K562 (cell line): ENCODE measurements around the gene RPS15A. TPM values are rescaled to one million over a fixed set of nuclear protein-coding genes. Genes with fewer than 3 reads are reported as not detected.
A peak's percentile ranks its signal among the peaks of the same experiment; 100 is the strongest.
"Not testable (repeated sequence)": the region's sequence is repeated elsewhere in the genome, so short reads cannot be mapped to it uniquely, and the experiment has no call there.

Experiments used
- ATAC-seq: fragments of 200-7000 bp; cut with Tn5 transposase; 3 replicates; pipeline ENCODE4 v1.9.1; 2020; ENCODE audit warnings: moderate library complexity
- BruUV-seq: library from RNA; stranded (reverse); fragments of 400-500 nt; replicated peaks from 2 replicates; lab custom pipeline; 2021; lab: Mats Ljungman, UMichigan
- CTCF ChIA-PET: fragments of 300-600 bp; formaldehyde crosslinking; extraction: SDS; loops from one replicate; lab custom pipeline; 2021; ENCODE audit warnings: low intra/inter-chr PET ratio; lab: Yijun Ruan, JAX
- POLR2A ChIA-PET: fragments of 300-600, 350-650 bp; sonication (Branson Sonifier 250); formaldehyde crosslinking; extraction: SDS; loops from one replicate; lab custom pipeline; 2021; ENCODE audit warnings: antibody characterized with exemption, inconsistent platforms; lab: Yijun Ruan, JAX
- DNase-seq, 4 experiments: peaks; one replicate each; pipeline versions ENCODE4 v3.0.0 to v3.0.0-alpha.2; 2011 to 2018; ENCODE audit warnings: low spot score in 3 of 4, mixed read lengths in 3 of 4; ENCODE audit errors: extremely low read depth in 1 of 4
- FAIRE-seq: peaks from 2 replicates; lab custom pipeline; 2011; peaks lifted over from hg19 to GRCh38; lab: Jason Lieb, UNC
- H2AFZ ChIP-seq: 2 replicates; pipeline ENCODE4 v1.6.0; 2011; ENCODE audit warnings: low read depth, low read length, control low read depth, inconsistent platforms
- H3K27ac ChIP-seq: fragments of 200-600 bp; 3 replicates; pipeline ENCODE4 v1.8.0; 2011; ENCODE audit warnings: low read depth, mild to moderate bottlenecking, control low read depth, inconsistent platforms, low read length, moderate library complexity, mixed read lengths; ENCODE audit errors: extremely low read depth
- H3K27me3 ChIP-seq, 2 experiments: fragments of 300-600 bp in 1 of 2; 2 replicates in 1 of 2; 3 replicates in 1 of 2; pipeline versions ENCODE4 v1.6.0 to v1.8.0; 2011; ENCODE audit warnings: inconsistent platforms in 2 of 2, low read length in 2 of 2, mild to moderate bottlenecking in 1 of 2, mixed read lengths in 1 of 2, moderate library complexity in 1 of 2; ENCODE audit not compliant: control insufficient read depth in 2 of 2, insufficient read depth in 2 of 2
- H3K36me3 ChIP-seq: fragments of 300-600 bp; 3 replicates; pipeline ENCODE4 v1.8.0; 2011; ENCODE audit warnings: mild to moderate bottlenecking, low read length, inconsistent platforms; ENCODE audit not compliant: control insufficient read depth, insufficient read depth
- H3K4me1 ChIP-seq, 2 experiments: fragments of 200-600 bp in 1 of 2; replicated peaks in 1 of 2; 2 replicates in 1 of 2; 3 replicates in 1 of 2; pipeline versions ENCODE4 v1.5.1 to v1.8.0; 2011; ENCODE audit warnings: inconsistent platforms in 2 of 2, low read length in 2 of 2, mild to moderate bottlenecking in 1 of 2, mixed read lengths in 1 of 2, moderate library complexity in 1 of 2; ENCODE audit not compliant: control insufficient read depth in 2 of 2, insufficient read depth in 2 of 2
- H3K4me2 ChIP-seq: 2 replicates; pipeline ENCODE4 v1.6.1; 2011; ENCODE audit warnings: low read length, control low read depth, inconsistent platforms, mixed read lengths; ENCODE audit not compliant: insufficient read depth
- H3K4me3 ChIP-seq: fragments of 200-600 bp; sonication (generic), shearing (Covaris generic); 2 replicates; pipeline ENCODE4 v1.5.1; 2016; ENCODE audit warnings: control low read depth, inconsistent platforms
- H3K79me2 ChIP-seq: fragments of 200-600 bp; 3 replicates; pipeline ENCODE4 v1.8.0; 2011; ENCODE audit warnings: low read length, inconsistent platforms; ENCODE audit not compliant: control insufficient read depth, insufficient read depth
- H3K9ac ChIP-seq, 2 experiments: 2 replicates each; pipeline versions ENCODE4 v1.6.0 to v1.6.1; 2011; ENCODE audit warnings: low read depth in 2 of 2, low read length in 2 of 2, control low read depth in 1 of 2, inconsistent platforms in 1 of 2, mild to moderate bottlenecking in 1 of 2, mixed read lengths in 1 of 2; ENCODE audit not compliant: insufficient read depth in 1 of 2
- H3K9me1 ChIP-seq: one replicate; pipeline ENCODE4 v1.6.0; 2011; ENCODE audit warnings: inconsistent platforms, mild to moderate bottlenecking, low read length, moderate library complexity; ENCODE audit not compliant: control insufficient read depth, insufficient read depth
- H3K9me3 ChIP-seq: replicated peaks from 2 replicates; pipeline ENCODE4 v1.5.1; 2011; ENCODE audit warnings: low read depth, low read length, inconsistent platforms; ENCODE audit not compliant: control insufficient read depth, insufficient read depth
- H4K20me1 ChIP-seq: replicated peaks from 2 replicates; pipeline ENCODE4 v1.6.1; 2011; ENCODE audit warnings: low read length, inconsistent platforms, mixed read lengths; ENCODE audit not compliant: control insufficient read depth, insufficient read depth
- CEBPB ChIP-seq: fragments of 450-650 bp; IDR thresholded peaks from 2 replicates; pipeline ENCODE4 v1.6.1; 2016; ENCODE audit warnings: missing genetic modification characterization, missing compliant biosample characterization
- CEBPG ChIP-seq, 3 experiments: fragments of 200-800 bp in 1 of 3; sonication (Bioruptor generic) in 1 of 3; sonication (generic) in 1 of 3; formaldehyde crosslinking in 1 of 3; IDR thresholded peaks in 2 of 3; conservative IDR thresholded peaks in 1 of 3; 2 replicates each; pipeline versions ENCODE4 v1.6.1 to v1.8.0; 2016 to 2022; ENCODE audit warnings: missing compliant biosample characterization in 2 of 3, missing genetic modification characterization in 2 of 3, mild to moderate bottlenecking in 1 of 3, missing genetic modification reagents in 1 of 3
- WGBS: fragments of 100-300 bp; shearing (Covaris generic); methylation state at CpG from one replicate; pipeline ENCODE4 v1.1.6; 2016; ENCODE audit warnings: low coverage, mixed read lengths; ENCODE audit not compliant: insufficient coverage; ENCODE audit errors: missing lambda C conversion rate; 5-methylcytosine and 5-hydroxymethylcytosine counted together
- in situ Hi-C: fragments of 300-500 bp; cut with MboI; formaldehyde crosslinking; loops from 4 replicates; pipeline ENCODE4 v1.15.0; 2018; ENCODE audit warnings: inconsistent platforms, mixed read lengths
- intact Hi-C: fragments of 100-400 bp; cut with micrococcal nuclease; formaldehyde crosslinking; loops from 2 replicates; pipeline ENCODE4 v1.14.2; 2022
- polyA plus RNA-seq, 8 experiments: library from polyadenylated mRNA; depleted of rRNA in 4 of 8; stranded (reverse) in 5 of 8; unstranded in 3 of 8; fragments of >200 nt; fragmentation: Nextera tagmentation in 2 of 8; fragmentation: Illumina TruSeq in 1 of 8; extraction: Ambion mirVana in 2 of 8; extraction: Trizol in 1 of 8; gene quantifications; 2 replicates each; pipeline versions ENCODE4 v1.2.1 to v1.2.3, GENCODE V29; 2011 to 2014; ENCODE audit warnings: inconsistent platforms in 1 of 8, missing spikeins in 1 of 8
- total RNA-seq, 7 experiments: library from RNA; depleted of rRNA in 6 of 7; stranded (reverse); fragments of >200 nt in 6 of 7; fragmentation: Illumina TruSeq in 2 of 7; extraction: Trizol in 2 of 7; gene quantifications; 2 replicates each; pipeline versions ENCODE4 v1.2.1 to v1.2.3, GENCODE V29; 2011 to 2021; ENCODE audit warnings: low replicate concordance in 1 of 7

The RPS15A gene
- total and polyA plus RNA-seq, 9 of the 15 experiments (the other 6 are each of a cell fraction or from before 2014, with no cell fraction given) = 1,397 to 5,474 (median 2,798) TPM

- H3K79me2 ChIP-seq; intact Hi-C loops; H3K4me1 ChIP-seq; H3K27me3 ChIP-seq; H3K9ac ChIP-seq; ATAC-seq; FAIRE-seq; H3K27ac ChIP-seq; DNase-seq; H3K4me3 ChIP-seq; H3K9me1 ChIP-seq; H3K9me3 ChIP-seq; H3K4me2 ChIP-seq; CTCF ChIA-PET; POLR2A ChIA-PET; H3K36me3 ChIP-seq; BruUV-seq; H4K20me1 ChIP-seq; in situ Hi-C loops; TF ChIP-seq CEBPG (CRISPR knock-in tag; IDR thresholded peaks at IDR 0.05): not testable (repeated sequence)
- peak overlapping the region; percentile 39; the same call in 1 of the 2 replicates for H2AFZ ChIP-seq
- 0 out of 4 replicates have a peak, but pooled peaks of 1 of the 2 experiments have one; percentile 33 for TF ChIP-seq CEBPG (tag; conservative IDR thresholded peaks at IDR 0.05 in 1 of 2, IDR thresholded peaks at IDR 0.05 in 1 of 2)
- TF ChIP-seq CEBPB = peak; percentile 45; the same call in 1 of the 2 replicates
- 59% methylated on average over 8 of the region's 9 CpGs for whole genome bisulfite sequencing
Observed at GRCh38 chr16:18756639-18757038, 33.5 kb downstream of the RPS15A start.

- H3K4me1 ChIP-seq, H3K9ac ChIP-seq, H3K36me3 ChIP-seq, H3K4me2 ChIP-seq, H3K9me3 ChIP-seq, H3K79me2 ChIP-seq, ATAC-seq, H3K27ac ChIP-seq, H4K20me1 ChIP-seq, H3K27me3 ChIP-seq, in situ Hi-C loops, H3K4me3 ChIP-seq, CTCF ChIA-PET, BruUV-seq, intact Hi-C loops, DNase-seq, POLR2A ChIA-PET, H3K9me1 ChIP-seq, H2AFZ ChIP-seq: not testable (repeated sequence)
- peak; percentile 75 for FAIRE-seq
- 0% methylated on average over 2 of the region's 8 CpGs for WGBS
Observed at GRCh38 chr16:18742870-18743269, 47.3 kb downstream of the RPS15A start.

- H3K79me2 ChIP-seq, H3K4me1 ChIP-seq, H4K20me1 ChIP-seq, H3K27ac ChIP-seq, DNase-seq, H3K9me3 ChIP-seq, H3K4me2 ChIP-seq, H3K9ac ChIP-seq, intact Hi-C loops, H3K4me3 ChIP-seq, in situ Hi-C loops, H3K27me3 ChIP-seq, CTCF ChIA-PET, H3K36me3 ChIP-seq, POLR2A ChIA-PET, FAIRE-seq, H2AFZ ChIP-seq, H3K9me1 ChIP-seq, BruUV-seq, ATAC-seq: not testable (repeated sequence)
- 0% methylated on average over 1 of the region's 3 CpGs for WGBS
Observed at GRCh38 chr16:18740027-18740426, 50.1 kb downstream of the RPS15A start.
